ENCODE data around the gene A1CF.
"Not testable (repeated sequence)": the region's sequence is repeated elsewhere in the genome, so short reads cannot be mapped to it uniquely, and the experiment has no call there.

Gene A1CF, protein sequence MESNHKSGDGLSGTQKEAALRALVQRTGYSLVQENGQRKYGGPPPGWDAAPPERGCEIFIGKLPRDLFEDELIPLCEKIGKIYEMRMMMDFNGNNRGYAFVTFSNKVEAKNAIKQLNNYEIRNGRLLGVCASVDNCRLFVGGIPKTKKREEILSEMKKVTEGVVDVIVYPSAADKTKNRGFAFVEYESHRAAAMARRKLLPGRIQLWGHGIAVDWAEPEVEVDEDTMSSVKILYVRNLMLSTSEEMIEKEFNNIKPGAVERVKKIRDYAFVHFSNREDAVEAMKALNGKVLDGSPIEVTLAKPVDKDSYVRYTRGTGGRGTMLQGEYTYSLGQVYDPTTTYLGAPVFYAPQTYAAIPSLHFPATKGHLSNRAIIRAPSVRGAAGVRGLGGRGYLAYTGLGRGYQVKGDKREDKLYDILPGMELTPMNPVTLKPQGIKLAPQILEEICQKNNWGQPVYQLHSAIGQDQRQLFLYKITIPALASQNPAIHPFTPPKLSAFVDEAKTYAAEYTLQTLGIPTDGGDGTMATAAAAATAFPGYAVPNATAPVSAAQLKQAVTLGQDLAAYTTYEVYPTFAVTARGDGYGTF

DNA sequence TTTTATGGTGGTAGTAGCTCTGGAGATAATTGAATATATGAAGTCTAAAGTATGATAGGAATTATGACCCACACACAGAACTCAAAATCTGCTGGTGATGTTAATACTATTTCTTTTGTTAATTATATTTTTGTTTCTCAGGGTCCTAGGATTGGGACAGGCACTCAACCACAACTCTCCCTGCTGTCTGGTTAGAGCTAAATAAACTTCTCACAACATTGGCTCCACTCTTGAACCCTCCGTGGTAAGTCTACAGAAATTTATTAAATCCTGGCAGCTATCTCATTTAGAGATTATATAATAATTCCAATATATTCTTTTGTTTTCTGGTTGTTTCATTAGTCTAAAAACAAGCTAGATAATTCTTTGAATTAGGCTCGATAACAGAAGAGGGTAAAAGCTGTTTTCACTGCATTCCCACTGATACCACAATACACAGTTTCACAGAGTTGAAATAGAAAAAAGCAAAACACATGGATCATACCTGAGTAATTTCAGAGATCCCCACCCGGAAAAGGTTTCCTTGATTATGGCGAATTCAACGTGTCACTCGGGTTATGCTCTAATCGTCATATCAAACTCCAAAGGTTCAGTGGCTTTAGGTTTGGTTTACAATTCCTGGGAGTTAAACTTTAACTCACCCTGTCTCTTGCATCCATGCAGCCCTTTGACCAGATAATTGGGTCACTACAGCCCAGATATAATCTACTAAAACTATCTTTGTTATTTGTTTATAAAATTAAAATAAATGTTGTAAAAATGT lies at the start of gene A1CF:
A1CF (minus strand) TSS at position 531 of the 763 bp plus-strand sequence. CDS start 25,687 bp downstream, outside the sequence.
- no peak for DNase-seq

DNA sequence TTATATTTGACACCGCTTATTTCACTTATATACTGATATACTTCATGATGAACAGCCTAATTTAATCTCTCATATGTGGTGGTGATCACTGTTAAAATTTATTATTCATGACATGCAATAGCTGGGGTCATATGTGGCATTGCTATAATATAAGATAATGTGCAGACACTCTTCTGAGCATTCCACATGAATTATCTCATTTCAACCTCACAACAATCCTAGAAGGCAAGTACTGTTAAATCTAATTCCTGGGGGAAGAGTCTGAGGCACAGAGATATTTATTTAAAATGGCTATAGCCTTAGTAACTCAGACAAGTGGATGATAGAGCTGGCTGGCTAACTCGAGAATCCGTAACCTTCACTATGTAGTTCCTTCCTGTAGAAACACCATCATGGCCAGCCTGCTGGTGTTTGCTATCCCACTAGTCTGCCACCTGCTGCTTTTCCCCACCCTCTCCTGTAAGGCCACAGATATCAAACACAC lies 46.6 kb upstream of the A1CF start:
- DNase-seq = peak in 1 of 2 experiments; percentile 6

DNA sequence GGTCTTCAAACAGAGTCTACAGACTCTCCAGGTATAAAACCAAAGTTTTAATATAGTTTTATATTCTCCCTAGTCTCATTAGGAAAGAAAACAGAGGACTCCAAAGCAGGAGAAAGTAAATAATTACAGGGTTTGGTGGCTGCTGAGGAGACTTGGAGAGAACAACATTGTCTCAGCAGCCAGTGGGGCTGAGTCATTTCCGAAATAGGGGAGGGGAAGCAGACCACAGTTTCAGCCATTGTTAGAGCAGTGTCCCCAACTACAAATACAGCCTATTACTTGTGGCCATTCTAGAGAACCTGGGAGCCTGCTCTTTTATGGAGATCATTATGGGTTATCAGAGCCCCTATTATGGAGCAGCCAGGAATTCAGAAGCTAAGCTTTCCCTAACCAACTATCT lies 44.2 kb upstream of the A1CF start:
- no peak for DNase-seq

DNA sequence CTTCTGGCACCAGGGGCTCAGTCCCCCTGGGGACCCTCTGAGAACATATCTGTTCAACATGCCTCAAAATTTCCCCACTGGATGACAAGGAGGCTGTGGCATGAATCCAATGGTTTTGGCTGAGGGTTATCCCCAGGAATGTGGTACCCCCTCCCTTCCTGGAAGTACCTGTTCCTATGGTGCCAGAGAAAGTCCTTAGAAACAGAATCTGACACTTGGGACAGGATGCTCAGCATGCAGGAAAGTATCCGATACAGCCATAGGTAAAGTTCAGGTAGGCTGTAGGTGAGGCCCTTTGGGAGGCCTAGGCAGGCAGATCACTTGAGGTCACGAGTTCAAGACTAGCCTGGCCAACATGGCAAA lies 42.7 kb upstream of the A1CF start:
- no peak for DNase-seq

DNA sequence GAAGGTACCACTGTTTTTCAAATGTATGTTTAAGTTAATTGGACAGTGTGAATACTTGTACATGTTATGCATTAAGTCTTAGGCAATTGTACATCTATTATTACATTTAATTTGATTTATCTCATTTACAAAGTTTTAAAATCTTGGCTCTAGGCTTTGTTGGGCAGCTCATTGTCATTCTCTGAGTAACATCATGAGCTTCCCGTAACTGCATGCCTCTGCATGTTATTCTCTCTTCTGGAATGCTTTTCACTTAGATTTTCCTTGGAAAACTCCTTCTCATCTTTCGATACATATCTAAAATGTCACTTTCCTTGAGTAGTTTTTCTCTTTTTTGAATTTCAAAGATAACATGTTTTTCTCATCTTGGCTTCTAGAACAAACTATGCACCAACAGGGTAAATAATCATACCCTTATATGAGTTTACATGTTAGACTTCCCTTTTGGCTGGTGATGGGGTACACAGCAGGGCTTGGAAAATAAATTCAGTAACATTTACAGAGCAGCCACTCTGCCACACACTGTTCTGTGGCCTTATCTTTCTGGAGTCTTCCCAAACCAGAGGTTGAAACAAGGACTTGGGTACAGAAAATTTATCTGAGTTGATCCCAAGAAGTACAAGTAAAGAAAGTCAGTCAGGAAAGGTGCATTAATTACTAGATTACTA lies 42.2 kb upstream of the A1CF start:
- no peak for DNase-seq

DNA sequence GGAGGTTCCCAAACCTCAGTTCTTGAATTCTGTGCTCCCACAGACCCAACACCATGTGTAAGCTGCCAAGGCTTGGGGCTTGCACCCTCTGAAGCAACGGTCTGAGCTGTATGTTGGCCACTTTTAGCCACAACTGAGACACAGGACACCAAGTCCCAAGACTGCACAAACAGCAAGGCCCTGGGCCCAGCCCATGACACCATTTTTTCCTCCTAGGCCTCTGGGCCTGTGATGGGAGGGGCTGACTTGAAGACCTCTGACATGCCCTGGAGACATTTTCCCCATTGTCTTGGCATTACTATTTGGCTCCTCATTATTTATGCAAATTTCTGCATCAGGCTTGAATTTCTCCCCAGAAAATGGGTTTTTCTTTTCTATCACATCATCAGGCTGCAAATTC lies 38.0 kb upstream of the A1CF start:
- not testable (repeated sequence) for DNase-seq

DNA sequence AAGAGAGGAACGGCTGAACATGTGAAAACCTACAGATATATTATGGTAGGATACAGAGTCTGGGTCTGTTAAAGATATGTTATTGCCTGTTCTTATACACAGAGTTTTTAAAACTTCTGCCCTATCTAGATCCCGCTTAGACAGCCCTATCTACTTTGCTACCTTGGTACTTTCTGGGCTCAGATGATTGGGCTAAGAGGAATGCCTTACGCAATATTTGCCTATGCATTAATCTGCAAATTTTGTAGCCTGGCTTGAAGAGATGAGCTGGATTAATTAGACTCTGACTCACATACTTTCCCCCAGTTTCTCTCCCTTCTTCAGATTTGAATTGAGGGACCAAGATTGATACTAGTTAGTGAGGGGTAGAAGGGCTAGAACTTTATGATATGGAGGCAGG lies 33.6 kb upstream of the A1CF start:
- DNase-seq = no peak

DNA sequence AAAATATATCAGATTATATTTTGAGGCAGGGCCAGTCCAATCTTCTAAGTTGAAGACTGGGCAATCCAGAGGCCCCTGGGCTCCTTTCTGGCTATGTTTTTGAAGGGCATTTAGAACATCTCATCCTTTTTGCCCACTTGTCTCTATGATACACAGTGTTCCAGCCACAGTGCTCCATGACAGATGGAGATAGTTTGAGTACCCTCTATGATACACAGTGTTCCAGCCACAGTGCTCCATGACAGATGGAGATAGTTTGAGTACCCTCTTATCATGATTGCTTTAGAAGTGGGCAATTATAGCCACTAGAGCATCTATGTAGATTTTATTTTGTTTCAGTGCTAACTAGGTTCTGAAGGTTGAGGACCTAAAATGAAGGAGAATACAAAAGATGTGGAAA lies 33.1 kb upstream of the A1CF start:
- DNase-seq = no peak

DNA sequence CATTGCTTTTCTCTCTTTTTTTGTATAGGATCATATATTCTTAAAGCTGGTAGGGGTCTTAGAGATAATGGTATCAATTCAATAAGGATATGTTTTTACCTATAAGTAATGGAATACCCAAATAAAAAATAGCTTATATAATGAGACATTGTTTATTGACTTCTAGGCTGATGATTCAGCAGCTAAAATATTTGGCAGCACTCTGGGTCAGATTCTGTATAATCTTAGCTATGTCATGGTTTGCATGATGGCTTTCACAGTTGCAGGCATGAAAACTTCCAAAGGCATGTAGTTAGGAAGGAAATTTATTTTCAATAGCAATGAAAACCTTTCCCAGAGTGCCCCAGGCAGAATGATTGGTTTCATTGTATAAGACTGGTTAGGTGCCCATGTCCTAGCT lies 32.1 kb upstream of the A1CF start:
- no peak for DNase-seq

DNA sequence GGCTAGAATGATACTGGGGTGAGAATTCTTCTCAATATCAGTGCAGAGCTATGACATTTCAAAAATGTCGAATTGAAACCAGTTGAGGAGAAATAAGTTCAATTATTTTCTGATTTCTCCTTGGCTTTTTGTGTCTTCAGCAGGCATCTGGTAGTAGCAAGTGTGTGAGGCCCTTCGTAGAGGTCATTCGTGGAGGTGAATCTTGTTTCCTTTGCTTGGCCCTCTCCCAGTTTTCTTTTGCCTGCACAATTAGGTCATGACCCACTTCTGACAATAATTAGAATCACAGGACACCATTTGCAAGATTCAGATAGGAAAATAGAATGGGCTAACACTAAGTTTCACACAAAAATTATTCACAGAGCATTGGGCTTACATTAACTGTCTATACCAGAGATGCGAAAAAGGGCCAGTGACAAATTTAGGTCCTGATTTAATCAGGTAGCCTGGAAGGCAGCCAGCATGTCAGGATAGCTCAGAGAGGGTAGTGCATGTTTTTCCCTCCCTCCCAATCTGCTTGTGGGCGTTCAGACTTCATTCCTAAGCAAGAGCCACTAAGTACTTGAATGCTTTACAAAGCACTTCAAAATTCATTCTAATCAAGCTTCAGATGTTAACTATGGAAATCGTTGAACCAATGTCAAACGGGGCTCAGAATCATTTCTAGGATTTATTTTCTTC lies 24.0 kb upstream of the A1CF start:
- DNase-seq = no peak

DNA sequence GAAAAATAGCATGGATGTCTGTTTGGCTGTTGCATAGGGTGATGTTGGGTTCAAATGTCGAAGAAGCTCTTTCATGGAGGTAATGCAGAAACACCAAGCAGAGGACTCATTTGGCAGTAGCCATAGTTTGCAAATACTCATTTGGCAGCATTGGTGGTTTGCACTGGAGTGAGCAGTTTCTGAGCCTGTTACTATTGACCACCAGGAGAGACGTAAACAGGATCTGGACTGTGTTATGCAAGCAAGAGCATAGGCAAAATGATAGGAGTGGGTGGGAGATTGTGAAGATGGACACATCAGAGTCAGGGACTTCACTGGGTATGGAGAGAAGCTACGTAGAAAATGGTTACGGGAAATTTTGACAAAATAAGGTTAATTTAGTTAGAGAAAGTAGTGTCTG lies 22.9 kb upstream of the A1CF start:
- DNase-seq = no peak

DNA sequence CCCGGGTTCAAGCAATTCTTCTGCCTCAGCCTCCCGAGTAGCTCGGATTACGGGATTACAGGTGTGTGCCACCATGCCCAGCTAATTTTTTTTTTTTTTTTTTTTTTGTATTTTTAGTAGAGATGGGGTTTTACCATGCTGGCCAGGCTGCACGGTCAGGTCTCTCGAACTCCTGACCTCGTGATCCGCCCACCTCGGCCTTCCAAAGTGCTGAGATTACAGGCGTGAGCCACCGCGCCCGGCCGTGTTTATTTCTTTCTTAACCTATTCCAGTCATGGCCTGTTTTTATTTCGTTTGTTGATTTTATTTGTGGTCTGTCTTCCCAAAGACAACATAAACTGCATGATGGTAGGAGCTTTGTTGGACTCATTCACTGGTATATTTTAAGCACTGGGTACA lies 20.4 kb upstream of the A1CF start:
- DNase-seq = not testable (repeated sequence)

DNA sequence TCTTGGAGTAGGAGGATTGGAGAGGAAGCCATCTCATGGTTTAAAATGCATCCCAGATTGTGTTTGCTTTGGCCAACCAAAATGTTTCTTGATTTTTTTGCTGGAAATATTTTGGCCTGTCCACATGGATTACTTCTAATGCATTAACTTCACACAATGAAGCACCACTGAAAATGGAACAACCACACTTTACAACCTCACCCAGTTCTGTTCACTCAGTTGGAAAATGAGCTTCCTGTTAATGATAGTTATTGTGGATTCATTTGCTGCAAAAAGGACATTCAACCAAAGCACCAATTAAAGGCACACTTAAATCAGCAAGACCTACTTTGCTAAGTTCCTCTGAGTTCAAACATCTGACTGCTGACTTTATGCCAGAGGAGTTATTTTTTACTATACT lies 11.3 kb upstream of the A1CF start:
- DNase-seq = no peak

DNA sequence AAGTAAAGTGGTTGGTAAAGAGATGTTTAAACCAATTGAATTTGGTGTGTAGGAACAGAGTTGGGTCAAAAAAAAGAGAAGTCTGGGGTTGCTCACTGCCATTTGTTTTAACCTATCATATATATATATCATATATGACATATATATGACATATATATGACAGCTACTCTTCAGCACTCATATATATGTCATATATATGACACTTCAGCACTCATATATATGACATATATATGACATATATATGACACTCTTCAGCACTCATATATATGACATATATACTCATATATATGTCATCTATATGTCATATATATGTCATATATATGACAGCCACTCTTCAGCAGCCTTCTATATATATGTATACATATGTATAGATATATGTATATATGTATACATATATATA lies 8.9 kb upstream of the A1CF start:
- DNase-seq = no peak

DNA sequence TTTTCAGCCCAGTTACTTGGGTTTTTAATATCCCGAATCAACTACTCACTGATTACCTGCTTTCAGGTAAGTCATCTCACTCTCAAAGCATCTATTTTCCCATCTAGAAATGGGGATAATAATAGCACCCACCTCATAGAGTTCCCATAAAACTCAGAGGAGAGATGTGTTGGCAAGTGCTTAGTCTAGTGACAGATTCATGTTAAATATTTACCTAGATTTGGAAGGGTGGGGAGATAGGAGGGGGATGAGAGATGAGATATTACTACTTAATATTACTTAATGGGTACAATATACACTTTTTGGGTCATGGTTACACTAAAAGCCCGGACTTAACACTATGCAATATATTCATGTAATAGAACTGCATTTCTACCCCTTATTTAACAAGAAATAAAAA lies 7.0 kb upstream of the A1CF start:
- no peak for DNase-seq

DNA sequence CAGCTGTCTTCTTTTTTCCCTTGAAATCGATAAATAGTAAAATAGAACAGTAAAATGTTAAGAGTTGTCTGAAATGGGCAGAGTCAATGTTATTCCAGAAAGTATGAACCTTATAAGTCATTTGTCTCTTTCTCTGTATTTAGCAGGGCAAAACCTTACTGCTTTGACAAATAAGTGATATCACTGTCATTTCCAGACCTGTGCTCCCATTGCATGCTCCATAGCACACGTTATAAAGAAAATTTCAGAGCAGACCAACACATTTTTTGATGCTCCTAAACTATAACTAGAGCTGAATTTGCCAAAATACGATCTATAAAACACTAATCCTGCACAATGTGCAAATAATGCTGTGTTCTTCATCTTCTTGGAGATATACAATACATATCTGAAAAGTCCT lies 1.1 kb downstream of the A1CF start:
- DNase-seq = no peak

DNA sequence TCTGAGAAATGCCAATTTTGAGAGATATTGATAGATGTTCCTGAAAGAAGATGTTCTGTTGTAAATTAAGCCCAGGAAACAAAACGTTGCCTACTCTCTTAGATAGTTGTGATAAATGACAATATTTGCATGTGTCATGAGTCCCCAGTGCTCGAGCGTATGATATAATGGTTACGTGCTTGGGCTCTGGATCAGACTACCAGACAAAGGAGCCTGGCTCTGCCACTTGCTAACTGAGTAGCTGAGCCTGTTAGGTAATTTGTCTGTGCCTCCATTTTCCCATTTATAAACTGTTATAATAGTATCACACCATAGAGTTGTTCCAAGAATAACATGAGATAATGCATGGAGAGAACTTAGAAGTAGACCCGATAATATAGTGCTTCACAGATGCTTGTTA lies 1.8 kb downstream of the A1CF start:
- no peak for DNase-seq

DNA sequence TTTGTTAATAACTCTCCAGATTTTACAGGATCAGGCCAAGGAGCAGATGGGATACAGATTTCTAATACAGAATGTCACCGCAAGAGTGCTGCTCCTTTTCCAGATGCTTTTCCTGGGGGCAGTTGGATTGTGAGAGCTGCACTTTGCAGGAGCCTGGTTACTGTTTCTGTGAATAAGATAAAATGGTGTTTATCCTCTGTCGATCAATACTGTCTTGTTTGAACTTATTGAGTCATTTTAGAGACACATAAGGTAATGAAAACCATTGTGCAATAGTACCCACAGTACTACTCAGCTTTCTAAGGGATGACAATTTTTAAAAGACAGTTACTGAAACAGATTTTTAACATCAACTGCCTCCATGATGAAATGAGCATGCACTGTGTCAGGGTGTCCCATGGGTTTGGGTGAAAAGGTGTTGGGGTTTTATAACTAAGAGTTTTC lies 2.9 kb downstream of the A1CF start:
- DNase-seq = no peak

DNA sequence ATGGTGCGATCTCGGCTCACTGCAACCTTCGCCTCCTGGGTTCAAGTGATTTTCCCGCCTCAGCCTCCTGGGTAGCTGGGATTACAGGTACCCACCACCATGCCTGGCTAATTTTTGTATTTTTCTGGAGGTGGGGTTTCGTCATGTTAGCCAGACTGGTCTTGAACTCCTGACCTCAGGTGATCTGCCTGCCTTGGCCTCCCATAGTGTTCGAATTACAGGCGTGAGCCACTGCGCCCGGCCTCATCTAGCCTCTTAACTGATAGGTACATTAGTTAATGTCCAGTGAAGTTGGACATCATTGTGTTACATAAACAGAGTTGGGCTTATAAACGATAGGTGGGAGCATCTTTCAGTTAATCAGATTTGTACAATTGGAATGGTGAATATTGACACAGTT lies 4.4 kb downstream of the A1CF start:
- not testable (repeated sequence) for DNase-seq

DNA sequence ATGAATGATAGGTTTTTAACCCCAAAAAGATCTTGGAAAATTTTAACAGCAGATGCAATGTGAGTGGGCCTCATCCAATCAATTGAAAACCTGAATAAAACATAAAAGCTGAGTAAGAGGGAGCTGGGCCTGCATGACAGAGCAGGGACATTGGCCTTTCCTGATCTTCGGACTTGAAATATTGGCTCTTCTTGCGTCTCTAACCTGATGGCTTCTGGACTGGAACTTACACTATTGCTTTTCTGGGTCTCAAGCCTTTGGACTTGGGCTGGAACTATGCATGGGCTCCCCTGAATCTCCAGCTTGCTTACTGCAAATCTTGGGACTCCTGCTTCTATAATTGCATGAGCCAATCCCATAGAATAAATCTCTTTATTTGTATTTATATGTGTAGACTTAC lies 9.0 kb downstream of the A1CF start:
- DNase-seq = no peak

DNA sequence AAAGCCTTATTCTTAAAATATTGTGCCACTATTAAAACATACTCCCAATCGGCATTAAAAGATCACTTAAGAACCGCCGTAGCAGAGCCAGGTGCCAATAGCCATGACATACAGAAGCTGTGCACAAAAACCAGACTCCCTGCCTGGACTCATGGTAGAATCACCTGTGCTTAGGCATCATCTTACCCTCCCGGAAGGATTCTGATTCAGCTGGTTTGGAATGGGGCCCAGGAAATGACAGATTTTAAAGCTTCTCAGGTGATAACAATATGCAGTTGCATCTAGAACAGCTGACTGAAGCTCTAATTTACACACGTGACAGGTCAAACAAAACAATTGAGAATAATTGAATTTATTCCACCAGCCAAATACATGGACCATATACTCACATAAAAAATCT lies 10.7 kb downstream of the A1CF start:
- DNase-seq = no peak

DNA sequence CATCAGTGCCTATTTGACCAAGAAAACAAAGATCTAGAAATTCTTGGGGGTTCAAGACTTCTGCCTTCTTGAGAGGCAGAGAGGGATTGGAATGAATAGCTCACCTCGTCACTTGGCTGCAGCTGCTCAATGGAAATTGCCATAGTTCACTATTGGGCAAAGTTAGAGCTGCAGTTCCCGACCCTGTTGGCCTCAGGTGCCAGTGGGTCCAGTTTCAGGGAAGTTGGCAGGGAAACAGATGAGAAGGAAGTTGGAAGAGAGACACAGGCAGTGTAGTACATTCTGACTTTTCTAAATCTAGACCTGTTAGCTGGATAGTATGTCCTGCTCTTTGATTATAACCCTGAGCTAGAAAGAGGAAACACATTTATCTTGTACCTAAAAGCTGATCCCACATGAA lies 19.1 kb downstream of the A1CF start:
- DNase-seq = no peak

DNA sequence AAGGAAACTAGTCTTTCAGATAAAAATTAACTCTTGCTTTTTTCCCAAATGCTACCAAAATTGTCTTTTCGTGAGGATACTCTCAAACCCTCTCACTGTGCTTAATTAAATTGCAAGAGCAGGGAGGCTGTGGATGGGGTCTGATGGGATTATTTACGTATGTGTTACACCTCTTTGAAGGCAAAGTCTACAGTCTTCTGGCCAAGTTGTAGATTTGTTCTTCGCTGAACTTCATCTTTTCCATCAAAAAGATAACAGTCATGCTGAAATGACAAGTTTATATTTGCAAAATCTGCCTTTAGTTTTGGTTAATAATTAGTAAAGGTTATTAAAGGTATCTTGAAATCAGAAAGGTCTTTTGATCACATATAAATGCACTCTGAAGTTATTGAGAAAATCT lies 22.7 kb downstream of the A1CF start:
- DNase-seq = no peak

Data from SHP77 (cell line).